Vagina (tissue), 2 donors: Measurements from ENCODE around the gene HRCT1.

Source experiments
- POLR2A ChIP-seq, 2 donors: fragments of 450-650 bp; IDR thresholded peaks; one replicate each; pipeline ENCODE4 v1.6.1; 2017; ENCODE audit warnings: antibody characterized with exemption in 2 of 2, mild to moderate bottlenecking in 2 of 2, moderate library complexity in 2 of 2
- POLR2AphosphoS5 ChIP-seq, 2 donors: sonication (generic); formaldehyde crosslinking; IDR thresholded peaks; one replicate each; pipeline ENCODE4 v1.9.0; 2017; ENCODE audit warnings: antibody characterized with exemption in 2 of 2, mild to moderate bottlenecking in 2 of 2, low read depth in 1 of 2; ENCODE audit not compliant: insufficient read depth in 1 of 2
- TF ChIP-seq, protein P1 (sequence below), 3 experiments: fragments of 450-650 bp in 2 of 3; fragments of 200-600 bp in 1 of 3; sonication (generic) in 1 of 3; IDR thresholded peaks; one replicate each; pipeline ENCODE4 v1.5.1; 2017 to 2019; ENCODE audit warnings: antibody characterized with exemption in 3 of 3, mild to moderate bottlenecking in 2 of 3, moderate library complexity in 2 of 3

DNA sequence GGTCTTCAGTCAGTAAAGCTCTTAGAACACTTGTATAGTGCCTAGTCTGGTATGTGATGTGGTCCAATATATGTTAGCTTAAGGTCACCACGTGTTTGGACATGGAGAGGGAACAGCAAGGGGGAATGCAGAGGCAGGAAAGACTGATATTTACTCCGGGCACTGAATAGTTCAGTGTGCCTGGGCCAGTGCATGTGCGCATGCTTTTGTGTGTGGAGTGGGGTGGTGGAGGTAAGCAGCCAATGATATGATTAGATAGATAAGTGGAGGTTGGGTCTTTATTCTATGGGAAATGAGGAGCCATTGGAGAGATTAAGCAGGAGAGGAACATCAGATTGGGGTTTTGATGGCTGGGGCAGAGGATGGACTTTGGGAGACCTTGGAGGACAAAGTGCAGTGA is 49.8 kb upstream of the HRCT1 start:
- TF ChIP-seq, protein P1, sequence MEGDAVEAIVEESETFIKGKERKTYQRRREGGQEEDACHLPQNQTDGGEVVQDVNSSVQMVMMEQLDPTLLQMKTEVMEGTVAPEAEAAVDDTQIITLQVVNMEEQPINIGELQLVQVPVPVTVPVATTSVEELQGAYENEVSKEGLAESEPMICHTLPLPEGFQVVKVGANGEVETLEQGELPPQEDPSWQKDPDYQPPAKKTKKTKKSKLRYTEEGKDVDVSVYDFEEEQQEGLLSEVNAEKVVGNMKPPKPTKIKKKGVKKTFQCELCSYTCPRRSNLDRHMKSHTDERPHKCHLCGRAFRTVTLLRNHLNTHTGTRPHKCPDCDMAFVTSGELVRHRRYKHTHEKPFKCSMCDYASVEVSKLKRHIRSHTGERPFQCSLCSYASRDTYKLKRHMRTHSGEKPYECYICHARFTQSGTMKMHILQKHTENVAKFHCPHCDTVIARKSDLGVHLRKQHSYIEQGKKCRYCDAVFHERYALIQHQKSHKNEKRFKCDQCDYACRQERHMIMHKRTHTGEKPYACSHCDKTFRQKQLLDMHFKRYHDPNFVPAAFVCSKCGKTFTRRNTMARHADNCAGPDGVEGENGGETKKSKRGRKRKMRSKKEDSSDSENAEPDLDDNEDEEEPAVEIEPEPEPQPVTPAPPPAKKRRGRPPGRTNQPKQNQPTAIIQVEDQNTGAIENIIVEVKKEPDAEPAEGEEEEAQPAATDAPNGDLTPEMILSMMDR (IDR thresholded peaks at IDR 0.05), result no peak
- TF ChIP-seq POLR2A (IDR thresholded peaks at IDR 0.05), result no peak
- TF ChIP-seq POLR2AphosphoS5 (IDR thresholded peaks at IDR 0.05; ENCODE audit: insufficient read depth in 1 of 2, low read depth in 1 of 2), result no peak
